Ishikawa (cell line): Measurements from ENCODE around the gene SLC7A10.

Experiments
- CEBPB ChIP-seq: IDR thresholded peaks from 2 replicates; pipeline ENCODE4 v1.6.1; 2012
- CREB1 ChIP-seq: IDR thresholded peaks from 2 replicates; pipeline ENCODE4 v1.6.1; 2012; ENCODE audit warnings: low read depth
- EGR1 ChIP-seq: IDR thresholded peaks from 2 replicates; pipeline ENCODE4 v1.6.1; 2012
- EP300 ChIP-seq: IDR thresholded peaks from 2 replicates; pipeline ENCODE4 v1.6.1; 2012; ENCODE audit warnings: borderline replicate concordance
- FOXM1 ChIP-seq: IDR thresholded peaks from 2 replicates; pipeline ENCODE4 v1.6.1; 2012; ENCODE audit warnings: low read depth, borderline replicate concordance
- MAX ChIP-seq: IDR thresholded peaks from 2 replicates; pipeline ENCODE4 v1.6.1; 2012
- RAD21 ChIP-seq: IDR thresholded peaks from 2 replicates; pipeline ENCODE4 v1.6.1; 2012; ENCODE audit warnings: low read depth
- REST ChIP-seq: IDR thresholded peaks from 2 replicates; pipeline ENCODE4 v1.6.1; 2012; ENCODE audit warnings: low read depth, mild to moderate bottlenecking
- TAF1 ChIP-seq: IDR thresholded peaks from 2 replicates; pipeline ENCODE4 v1.6.1; 2012; ENCODE audit warnings: low read depth, mild to moderate bottlenecking
- TCF12 ChIP-seq: IDR thresholded peaks from 2 replicates; pipeline ENCODE4 v1.6.1; 2012; ENCODE audit warnings: low read depth
- TEAD4 ChIP-seq: IDR thresholded peaks from 2 replicates; pipeline ENCODE4 v1.6.1; 2012
- YY1 ChIP-seq: IDR thresholded peaks from 2 replicates; pipeline ENCODE4 v1.6.1; 2012; ENCODE audit warnings: low read depth
- ZBTB7A ChIP-seq: IDR thresholded peaks from 2 replicates; pipeline ENCODE4 v1.6.1; 2012; ENCODE audit warnings: low read depth
- TF ChIP-seq, protein P1 (sequence below): IDR thresholded peaks from 2 replicates; pipeline ENCODE4 v1.6.1; 2012

DNA sequence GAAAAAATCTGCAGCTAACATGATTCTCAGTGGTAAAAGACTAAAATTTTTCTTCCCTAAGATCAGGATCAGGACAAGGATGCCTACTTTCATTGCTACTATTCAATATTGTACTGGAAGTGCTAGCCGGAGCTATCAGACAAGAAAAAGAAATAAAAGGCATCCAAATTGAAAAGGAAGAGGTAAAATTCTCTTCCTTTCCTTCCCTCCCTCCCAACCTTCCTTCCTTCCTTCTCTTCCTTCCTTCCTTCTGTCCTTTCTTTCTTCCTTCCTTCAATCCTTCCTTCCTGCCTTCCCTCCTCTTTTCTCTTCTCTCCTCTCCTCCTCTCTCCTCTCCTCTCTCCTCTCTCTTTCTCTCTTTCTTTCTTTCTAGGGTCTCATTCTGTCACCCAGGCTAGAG is 58.2 kb downstream of the SLC7A10 start:
- TF ChIP-seq, protein P1, sequence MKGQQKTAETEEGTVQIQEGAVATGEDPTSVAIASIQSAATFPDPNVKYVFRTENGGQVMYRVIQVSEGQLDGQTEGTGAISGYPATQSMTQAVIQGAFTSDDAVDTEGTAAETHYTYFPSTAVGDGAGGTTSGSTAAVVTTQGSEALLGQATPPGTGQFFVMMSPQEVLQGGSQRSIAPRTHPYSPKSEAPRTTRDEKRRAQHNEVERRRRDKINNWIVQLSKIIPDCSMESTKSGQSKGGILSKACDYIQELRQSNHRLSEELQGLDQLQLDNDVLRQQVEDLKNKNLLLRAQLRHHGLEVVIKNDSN, result no peak
- TF ChIP-seq RAD21 (no peak), CREB1 (no peak), REST (no peak), TCF12 (no peak), EGR1 (no peak), ZBTB7A (no peak), CEBPB (no peak), MAX (no peak), FOXM1 (no peak), EP300 (no peak), TAF1 (no peak), YY1 (no peak), TEAD4 (no peak)
